HEK293T (cell line): ENCODE measurements around the gene RER1.
"Not testable (repeated sequence)": the region's sequence is repeated elsewhere in the genome, so short reads cannot be mapped to it uniquely, and the experiment has no call there.

Experiments used
- ARNT ChIP-seq: fragments of 450-650 bp; IDR thresholded peaks from 2 replicates; pipeline ENCODE4 v1.6.1; 2017; ENCODE audit warnings: mild to moderate bottlenecking
- ELF4 ChIP-seq: fragments of 450-650 bp; IDR thresholded peaks from 2 replicates; pipeline ENCODE4 v1.6.1; 2017; ENCODE audit warnings: antibody characterized with exemption

GRCh38 chr1:2440346-2440745, 48.7 kb downstream of the RER1 start:
- not testable (repeated sequence) for TF ChIP-seq ARNT, ELF4
